HepG2 (cell line): ENCODE data around the gene KCTD15.

Experiments
- FOSL1 ChIP-seq: sonication (generic); formaldehyde crosslinking; IDR thresholded peaks from 2 replicates; pipeline ENCODE4 v1.9.0; 2021; ENCODE audit warnings: missing genetic modification reagents, borderline replicate concordance
- ISX ChIP-seq: sonication (generic); formaldehyde crosslinking; conservative IDR thresholded peaks from 2 replicates; pipeline ENCODE4 v1.5.0; 2020; ENCODE audit warnings: missing genetic modification reagents
- JUNB ChIP-seq: sonication (generic); formaldehyde crosslinking; IDR thresholded peaks from 2 replicates; pipeline ENCODE4 v1.8.0; 2022; ENCODE audit warnings: missing genetic modification reagents, mild to moderate bottlenecking, borderline replicate concordance
- MYC ChIP-seq: sonication (generic); formaldehyde crosslinking; IDR thresholded peaks from 2 replicates; pipeline ENCODE4 v1.9.0; 2021; ENCODE audit warnings: missing genetic modification reagents, borderline replicate concordance
- RBM39 ChIP-seq: fragments of 200-400 bp; formaldehyde crosslinking; IDR thresholded peaks from one replicate; pipeline ENCODE4 v1.6.1; 2018; ENCODE audit warnings: antibody characterized with exemption, mild to moderate bottlenecking, low read depth, low read length; ENCODE audit not compliant: poor library complexity, severe bottlenecking
- SP1 ChIP-seq, 2 experiments: fragments of 450-650 bp in 1 of 2; sonication (generic) in 1 of 2; formaldehyde crosslinking in 1 of 2; IDR thresholded peaks; 2 replicates each; pipeline versions ENCODE4 v1.4.0 to v1.6.1; 2016 to 2020; ENCODE audit warnings: missing genetic modification reagents in 1 of 2
- ZNF329 ChIP-seq: sonication (generic); formaldehyde crosslinking; IDR thresholded peaks from 2 replicates; pipeline ENCODE4 v1.9.0; 2021; ENCODE audit warnings: low read depth, mild to moderate bottlenecking, missing genetic modification reagents
- ZNF556 ChIP-seq: sonication (generic); formaldehyde crosslinking; IDR thresholded peaks from 2 replicates; pipeline ENCODE4 v1.4.0; 2020; ENCODE audit warnings: mild to moderate bottlenecking, missing genetic modification reagents, borderline replicate concordance
- ZNF782 ChIP-seq: sonication (generic); formaldehyde crosslinking; IDR thresholded peaks from 2 replicates; pipeline ENCODE4 v1.4.0; 2020; ENCODE audit warnings: missing genetic modification reagents, mild to moderate bottlenecking, borderline replicate concordance
- TF ChIP-seq, protein P1 (sequence below): sonication (generic); formaldehyde crosslinking; IDR thresholded peaks from 2 replicates; pipeline ENCODE4 v1.4.0; 2020; ENCODE audit warnings: missing genetic modification reagents, borderline replicate concordance
- TF ChIP-seq, protein P2 (sequence below): sonication (generic); formaldehyde crosslinking; IDR thresholded peaks from 2 replicates; pipeline ENCODE4 v1.4.0; 2020; ENCODE audit warnings: missing genetic modification reagents

DNA sequence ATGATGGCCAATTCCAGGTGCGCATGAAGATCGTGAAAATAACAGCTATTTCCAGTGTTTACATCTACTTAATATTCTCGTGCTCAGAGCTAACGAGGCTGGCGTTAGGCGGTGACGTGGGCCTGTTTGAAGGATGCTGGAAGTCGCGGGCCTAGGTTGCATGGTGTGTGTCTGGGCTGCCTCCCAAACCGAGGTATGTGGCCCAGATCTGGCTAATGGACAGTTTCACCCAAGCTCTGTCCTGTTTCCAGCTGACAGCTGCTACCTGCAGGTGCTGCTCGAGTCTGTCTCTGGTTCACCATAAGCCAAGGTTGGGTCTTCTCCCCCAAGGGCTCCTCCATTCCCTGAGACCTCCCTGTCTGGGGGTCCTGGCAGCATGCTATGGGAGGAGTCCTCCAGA, 40.5 kb upstream of the KCTD15 start:
- no peak for TF ChIP-seq SP1 (IDR thresholded peaks at IDR 0.05)
- no peak for TF ChIP-seq SP1 (CRISPR knock-in tag; IDR thresholded peaks at IDR 0.05)
- no peak for TF ChIP-seq RBM39
- no peak for TF ChIP-seq MYC (CRISPR knock-in tag)
- TF ChIP-seq, protein P1, sequence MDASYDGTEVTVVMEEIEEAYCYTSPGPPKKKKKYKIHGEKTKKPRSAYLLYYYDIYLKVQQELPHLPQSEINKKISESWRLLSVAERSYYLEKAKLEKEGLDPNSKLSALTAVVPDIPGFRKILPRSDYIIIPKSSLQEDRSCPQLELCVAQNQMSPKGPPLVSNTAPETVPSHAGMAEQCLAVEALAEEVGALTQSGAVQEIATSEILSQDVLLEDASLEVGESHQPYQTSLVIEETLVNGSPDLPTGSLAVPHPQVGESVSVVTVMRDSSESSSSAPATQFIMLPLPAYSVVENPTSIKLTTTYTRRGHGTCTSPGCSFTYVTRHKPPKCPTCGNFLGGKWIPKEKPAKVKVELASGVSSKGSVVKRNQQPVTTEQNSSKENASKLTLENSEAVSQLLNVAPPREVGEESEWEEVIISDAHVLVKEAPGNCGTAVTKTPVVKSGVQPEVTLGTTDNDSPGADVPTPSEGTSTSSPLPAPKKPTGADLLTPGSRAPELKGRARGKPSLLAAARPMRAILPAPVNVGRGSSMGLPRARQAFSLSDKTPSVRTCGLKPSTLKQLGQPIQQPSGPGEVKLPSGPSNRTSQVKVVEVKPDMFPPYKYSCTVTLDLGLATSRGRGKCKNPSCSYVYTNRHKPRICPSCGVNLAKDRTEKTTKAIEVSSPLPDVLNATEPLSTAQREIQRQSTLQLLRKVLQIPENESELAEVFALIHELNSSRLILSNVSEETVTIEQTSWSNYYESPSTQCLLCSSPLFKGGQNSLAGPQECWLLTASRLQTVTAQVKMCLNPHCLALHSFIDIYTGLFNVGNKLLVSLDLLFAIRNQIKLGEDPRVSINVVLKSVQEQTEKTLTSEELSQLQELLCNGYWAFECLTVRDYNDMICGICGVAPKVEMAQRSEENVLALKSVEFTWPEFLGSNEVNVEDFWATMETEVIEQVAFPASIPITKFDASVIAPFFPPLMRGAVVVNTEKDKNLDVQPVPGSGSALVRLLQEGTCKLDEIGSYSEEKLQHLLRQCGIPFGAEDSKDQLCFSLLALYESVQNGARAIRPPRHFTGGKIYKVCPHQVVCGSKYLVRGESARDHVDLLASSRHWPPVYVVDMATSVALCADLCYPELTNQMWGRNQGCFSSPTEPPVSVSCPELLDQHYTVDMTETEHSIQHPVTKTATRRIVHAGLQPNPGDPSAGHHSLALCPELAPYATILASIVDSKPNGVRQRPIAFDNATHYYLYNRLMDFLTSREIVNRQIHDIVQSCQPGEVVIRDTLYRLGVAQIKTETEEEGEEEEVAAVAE (CRISPR knock-in tag): no peak
- no peak for TF ChIP-seq ISX (CRISPR knock-in tag)
- no peak for TF ChIP-seq FOSL1 (CRISPR knock-in tag)
- TF ChIP-seq ZNF556 (CRISPR knock-in tag): no peak
- TF ChIP-seq ZNF782: no peak
- TF ChIP-seq JUNB: no peak
- TF ChIP-seq ZNF329 (CRISPR knock-in tag): no peak
- TF ChIP-seq, protein P2, sequence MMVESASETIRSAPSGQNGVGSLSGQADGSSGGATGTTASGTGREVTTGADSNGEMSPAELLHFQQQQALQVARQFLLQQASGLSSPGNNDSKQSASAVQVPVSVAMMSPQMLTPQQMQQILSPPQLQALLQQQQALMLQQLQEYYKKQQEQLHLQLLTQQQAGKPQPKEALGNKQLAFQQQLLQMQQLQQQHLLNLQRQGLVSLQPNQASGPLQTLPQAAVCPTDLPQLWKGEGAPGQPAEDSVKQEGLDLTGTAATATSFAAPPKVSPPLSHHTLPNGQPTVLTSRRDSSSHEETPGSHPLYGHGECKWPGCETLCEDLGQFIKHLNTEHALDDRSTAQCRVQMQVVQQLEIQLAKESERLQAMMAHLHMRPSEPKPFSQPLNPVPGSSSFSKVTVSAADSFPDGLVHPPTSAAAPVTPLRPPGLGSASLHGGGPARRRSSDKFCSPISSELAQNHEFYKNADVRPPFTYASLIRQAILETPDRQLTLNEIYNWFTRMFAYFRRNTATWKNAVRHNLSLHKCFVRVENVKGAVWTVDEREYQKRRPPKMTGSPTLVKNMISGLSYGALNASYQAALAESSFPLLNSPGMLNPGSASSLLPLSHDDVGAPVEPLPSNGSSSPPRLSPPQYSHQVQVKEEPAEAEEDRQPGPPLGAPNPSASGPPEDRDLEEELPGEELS: no peak
